GM12878 (cell line): ENCODE data around the gene SAYSD1.

Experiments used
- BRCA1 ChIP-seq: IDR thresholded peaks from 2 replicates; pipeline ENCODE4 v1.6.1; 2011; ENCODE audit warnings: low read depth, low read length, improper control_type of control experiment
- SMC3 ChIP-seq: IDR thresholded peaks from 2 replicates; pipeline ENCODE4 v1.6.1; 2011; ENCODE audit warnings: low read length, improper control_type of control experiment, borderline replicate concordance

DNA sequence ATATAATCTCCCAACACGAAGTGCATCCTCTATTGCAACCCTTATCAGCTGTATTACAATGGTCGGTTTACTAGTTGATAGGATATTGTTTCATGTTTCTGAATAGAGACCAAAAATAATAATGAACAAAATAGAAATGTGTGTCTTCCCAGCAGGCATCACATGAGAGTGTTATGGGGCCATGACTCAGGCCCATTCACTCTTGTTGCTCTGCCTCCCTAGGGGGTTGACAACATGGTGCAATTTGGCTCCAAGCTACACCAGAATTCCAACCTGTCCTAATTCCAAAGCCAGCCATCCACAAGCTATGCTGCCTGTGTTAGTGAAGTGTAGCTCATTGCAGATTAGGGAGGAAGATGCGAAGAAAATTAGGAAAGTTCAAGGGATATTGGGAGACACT, 13.1 kb upstream of the SAYSD1 start:
- TF ChIP-seq BRCA1 (no peak), SMC3 (no peak)
